GM12873 (cell line): ENCODE results near the gene HSDL2.

Experiments
- CTCF ChIP-seq: IDR thresholded peaks from 2 replicates; pipeline ENCODE4 v1.5.1; 2012; ENCODE audit warnings: low read depth, mild to moderate bottlenecking, moderate library complexity, low read length, control low read depth; ENCODE audit not compliant: insufficient read depth; ENCODE audit errors: missing control alignments

Gene HSDL2

GRCh38 chr9:112380102-112380824, at the start of gene HSDL2:
HSDL2 (plus strand) TSS chr9:112380108; CDS start chr9:112380164, 56 bp downstream.
- no peak for TF ChIP-seq CTCF

GRCh38 chr9:112331674-112331952, 48.3 kb upstream of the HSDL2 start:
- no peak for TF ChIP-seq CTCF

GRCh38 chr9:112332214-112332613, 47.7 kb upstream of the HSDL2 start:
- no peak for TF ChIP-seq CTCF

GRCh38 chr9:112332674-112332976, 47.3 kb upstream of the HSDL2 start:
- peak; percentile 32 for TF ChIP-seq CTCF

GRCh38 chr9:112332977-112333638, 46.8 kb upstream of the HSDL2 start, which contains the start of gene PTBP3:
PTBP3 (minus strand) TSS chr9:112333619; CDS start chr9:112297865, 35,754 bp downstream.
- TF ChIP-seq CTCF: no peak

GRCh38 chr9:112333639-112334431, 46.1 kb upstream of the HSDL2 start:
- peak; percentile 45 for TF ChIP-seq CTCF

GRCh38 chr9:112334432-112334841, 45.5 kb upstream of the HSDL2 start:
- TF ChIP-seq CTCF: no peak
